COLO829 (cell line): ENCODE measurements around the gene BBC3.

Source experiments
- DNase-seq: peaks from one replicate; pipeline ENCODE4 v3.0.0; 2012; ENCODE audit warnings: low spot score

Gene BBC3

DNA sequence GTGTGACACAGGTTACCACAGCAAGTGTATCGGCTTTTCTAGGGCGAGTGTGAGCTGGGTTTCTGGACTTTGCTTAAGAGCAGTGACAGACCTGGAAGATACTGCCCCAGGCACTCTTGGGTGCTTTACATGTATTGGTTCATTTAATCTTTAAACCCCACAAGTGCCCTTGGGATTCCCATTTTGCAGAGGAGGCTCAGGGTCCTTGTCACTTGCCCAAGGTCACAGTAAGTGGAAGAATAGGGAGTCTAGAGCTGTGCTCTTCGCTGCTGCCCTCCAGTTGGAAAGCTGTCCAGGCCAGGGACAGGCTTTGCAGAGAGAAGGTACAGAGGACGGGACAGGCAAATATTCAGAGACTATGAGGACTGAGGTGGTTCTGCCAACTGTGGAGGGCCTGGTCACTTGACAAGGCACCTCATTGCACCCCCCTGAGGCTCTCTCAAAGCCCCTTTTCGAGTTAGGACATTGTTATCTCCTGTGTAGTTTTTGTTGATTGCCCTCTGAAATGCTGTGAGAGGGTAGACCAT lies 42.4 kb downstream of the BBC3 start:
- DNase-seq, result no peak

DNA sequence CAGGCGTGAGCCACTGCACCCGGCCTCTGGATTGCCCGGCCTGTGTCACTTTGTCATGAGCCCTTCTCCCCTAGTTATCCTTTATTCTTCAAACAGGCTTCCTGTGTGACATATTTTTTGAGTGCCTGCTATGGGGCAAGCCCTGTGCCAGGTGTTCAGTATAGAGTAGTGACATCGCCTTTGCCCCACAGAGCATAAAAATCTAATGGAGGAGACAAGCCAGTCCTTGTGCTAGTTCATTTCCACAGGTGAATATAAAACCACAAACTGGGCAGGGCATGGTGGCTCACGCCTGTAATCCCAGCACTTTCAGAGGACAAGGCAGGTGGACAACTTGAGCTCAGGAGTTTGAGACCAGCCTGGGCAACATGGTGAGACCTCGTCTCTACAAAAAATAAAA lies 43.2 kb downstream of the BBC3 start:
- no peak for DNase-seq

DNA sequence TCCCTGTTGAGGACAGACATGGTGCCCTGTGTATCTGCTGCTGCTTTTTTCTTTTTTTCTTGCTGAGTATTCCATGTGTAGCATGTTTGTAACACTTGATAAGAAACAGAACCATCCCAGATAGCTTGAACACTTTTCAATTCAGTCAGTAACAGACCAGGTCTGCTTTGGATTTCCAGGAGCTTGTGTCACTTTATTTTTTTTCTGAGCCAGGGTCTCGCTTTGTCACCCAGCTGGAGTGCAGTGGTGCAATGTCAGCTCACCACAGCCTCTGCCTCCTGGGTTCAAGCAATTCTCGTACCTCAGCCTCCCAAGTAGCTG lies 43.7 kb downstream of the BBC3 start:
- no peak for DNase-seq

DNA sequence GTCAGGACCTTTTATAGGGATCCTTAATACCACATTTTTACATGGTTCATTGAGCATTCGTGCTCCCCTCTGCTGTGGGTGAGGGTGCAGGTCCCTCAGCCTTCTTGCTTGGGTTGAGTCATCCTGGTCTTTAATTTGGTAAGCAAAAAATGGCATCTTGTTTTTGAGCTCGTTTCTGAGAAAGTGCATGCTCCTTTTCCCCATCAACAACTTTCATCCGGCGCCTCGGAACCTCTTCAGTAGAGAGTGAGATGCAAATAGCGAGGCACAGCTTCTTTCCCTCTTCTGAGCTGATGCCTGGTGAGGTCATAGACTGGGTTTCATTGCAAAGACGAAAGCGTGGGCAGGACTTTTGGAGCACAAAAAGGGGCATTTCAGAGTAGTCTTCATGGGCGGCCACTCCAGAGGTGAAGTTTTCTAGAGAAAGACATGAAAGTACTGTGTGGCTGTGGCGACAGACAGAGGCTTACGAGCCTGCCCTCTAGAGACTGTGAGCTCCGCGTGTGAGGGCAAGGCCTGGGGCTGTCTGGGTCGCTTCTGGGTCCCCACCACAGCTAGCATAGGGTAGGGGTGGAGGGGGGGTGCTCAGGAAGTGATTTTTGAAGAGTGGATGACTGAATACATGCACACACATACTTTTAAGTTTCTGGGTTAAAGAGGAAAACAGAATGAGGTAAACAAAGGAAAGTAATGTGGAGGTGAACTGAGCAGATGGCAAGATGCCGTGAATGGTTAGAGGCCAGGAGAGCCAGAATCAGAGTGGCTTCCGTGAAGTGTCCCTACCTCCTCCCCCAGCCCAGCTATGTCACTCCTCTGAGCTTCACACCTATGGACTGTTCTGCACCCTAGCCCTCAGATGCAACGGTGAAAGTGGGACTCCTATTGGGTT lies 44.3 kb downstream of the BBC3 start:
- no peak for DNase-seq

DNA sequence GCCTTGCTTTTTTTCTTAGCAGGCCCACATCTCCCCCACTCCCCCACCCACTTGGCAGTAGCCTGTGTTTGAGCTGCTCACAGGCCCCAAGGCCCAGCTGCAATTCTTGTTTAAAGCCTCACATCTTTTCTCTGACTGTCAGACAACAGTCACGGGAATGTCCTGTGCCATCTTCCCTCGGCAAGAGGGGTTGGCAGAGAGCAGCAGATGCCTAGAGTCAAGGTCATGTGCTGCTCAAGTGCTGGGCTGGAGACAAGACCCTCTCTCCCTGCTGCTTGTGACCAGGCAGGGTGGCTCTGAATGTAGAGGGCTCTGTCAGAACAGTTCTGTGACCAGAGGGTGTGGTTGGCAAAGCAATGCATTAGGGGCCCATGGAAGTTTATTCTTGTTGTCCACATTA lies 47.4 kb downstream of the BBC3 start:
- DNase-seq, result no peak

DNA sequence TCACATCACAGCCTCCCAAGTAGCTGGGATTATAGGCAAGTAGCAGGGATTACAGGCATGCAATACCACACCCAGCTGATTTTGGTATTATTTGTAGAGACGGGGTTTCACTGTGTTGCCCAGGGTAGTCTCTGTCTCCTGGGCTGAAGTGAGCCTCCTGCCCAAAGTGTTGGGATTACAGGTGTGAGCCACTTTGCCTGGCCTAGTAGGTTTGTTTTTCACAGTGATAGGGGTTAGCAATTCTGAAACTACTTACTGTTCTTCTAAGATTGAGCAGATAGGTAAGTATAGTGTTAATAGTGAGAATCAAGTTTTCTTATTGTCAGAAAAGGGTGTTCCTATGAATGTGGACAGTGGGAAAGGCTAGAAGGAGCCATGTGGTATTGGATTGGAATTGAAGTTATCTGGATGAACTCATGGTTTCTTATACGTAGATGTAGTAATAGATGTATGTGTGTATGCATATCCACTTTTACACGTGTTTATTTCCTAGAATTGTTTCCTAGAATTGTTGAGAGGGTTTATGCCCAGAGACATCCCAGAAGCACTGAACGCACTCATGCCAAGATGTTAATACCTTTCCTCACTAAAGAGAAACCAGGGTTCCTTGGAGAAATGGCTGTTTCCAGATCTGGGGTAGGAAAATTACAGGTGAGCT lies 51.2 kb downstream of the BBC3 start:
- no peak for DNase-seq

DNA sequence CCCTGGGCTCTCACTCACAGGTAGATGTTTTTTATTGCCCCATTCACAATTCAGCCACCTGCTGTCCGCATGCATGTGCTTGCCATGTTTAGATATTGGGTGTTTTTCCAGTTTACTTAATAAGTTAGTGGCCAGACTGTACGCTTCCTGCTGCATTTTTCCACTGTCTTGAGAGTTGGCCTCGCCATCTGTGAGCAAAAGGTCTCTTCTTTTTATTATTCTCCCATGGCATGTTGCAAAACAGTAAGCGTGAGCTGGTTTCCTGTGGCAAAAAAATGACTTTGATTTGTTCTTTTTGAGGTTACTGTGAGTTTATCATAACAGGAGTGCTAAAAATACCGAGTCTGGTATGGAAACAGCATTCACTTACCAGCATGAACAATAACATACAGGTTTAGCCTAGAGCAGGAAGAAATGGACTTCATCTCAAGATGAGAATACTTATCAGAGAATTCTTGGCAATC lies 54.3 kb downstream of the BBC3 start:
- no peak for DNase-seq

DNA sequence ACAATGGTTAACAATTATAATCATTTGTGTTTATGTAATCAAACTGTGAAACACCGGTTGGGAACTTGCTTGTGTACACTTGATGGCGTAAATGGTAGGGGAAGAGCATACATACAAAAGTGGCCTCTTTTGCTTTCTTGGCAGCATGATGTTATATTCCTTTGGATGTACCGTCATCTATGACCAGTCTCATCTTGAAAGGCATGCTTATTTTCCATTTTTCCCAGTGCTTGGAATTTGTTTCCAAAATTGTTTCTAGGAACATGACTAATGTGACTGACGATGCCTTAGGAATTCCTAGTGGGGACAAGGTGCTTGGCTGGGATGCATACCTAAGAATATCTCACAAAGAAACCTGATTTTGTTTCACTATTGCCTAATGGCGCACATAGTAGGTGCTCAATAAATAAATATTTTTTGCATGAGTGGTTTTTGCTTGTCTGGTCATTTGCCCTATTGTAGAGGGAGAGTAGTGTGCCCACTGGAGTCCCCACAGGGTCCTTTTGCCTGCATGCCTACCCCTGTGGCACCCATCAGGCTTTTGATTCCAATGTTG lies 54.9 kb downstream of the BBC3 start:
- no peak for DNase-seq

DNA sequence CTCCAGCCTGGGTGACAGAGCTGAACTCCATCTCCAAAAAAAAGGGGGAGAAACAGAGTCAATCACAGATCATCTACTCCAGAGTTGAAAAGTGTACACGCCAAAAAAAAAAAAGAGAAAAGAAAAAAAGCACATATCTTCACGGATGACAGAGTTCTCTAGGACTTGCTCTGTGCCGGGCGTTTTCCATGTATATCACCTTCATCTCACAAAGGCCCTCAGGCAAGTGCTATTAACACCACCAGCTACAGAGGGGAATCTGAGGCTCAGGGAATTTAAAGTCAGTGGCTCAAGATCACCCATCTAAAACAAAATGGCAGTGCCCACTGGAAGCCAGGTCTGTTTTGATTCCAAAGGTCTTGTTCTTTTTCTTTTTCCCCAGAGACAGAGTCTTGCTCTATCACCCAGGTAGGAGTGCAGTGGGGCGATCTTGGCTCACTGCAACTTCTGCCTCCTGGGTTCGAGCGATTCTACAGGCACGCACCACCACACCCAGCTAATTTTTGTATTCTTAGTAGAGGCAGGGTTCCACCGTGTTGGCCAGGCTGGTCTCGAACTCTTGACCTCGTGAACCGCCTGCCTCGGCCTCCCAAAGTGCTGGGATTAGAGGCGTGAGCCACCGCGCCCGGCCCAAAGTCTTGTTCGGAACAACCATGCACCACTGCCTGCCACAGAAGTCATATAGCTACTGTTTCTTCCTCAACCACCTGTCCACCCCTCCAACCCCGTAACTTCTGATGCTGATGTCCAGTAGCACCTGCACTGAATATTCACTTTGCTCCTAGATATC lies 58.1 kb downstream of the BBC3 start:
- no peak for DNase-seq
